OCI-LY1 (cell line): Measurements from ENCODE around the gene ADAMTSL3.

ENCODE experiments used
- H2AFZ ChIP-seq: fragments of 200-600 bp; sonication (generic), shearing (Covaris generic); 2 replicates; pipeline ENCODE4 v1.6.0; 2014; ENCODE audit warnings: antibody characterized with exemption, mild to moderate bottlenecking, low read length
- H3F3A ChIP-seq: fragments of 200-600 bp; sonication (generic), shearing (Covaris generic); 2 replicates; pipeline ENCODE4 v1.6.0; 2014; ENCODE audit warnings: mild to moderate bottlenecking, antibody characterized with exemption, low read length, moderate library complexity; ENCODE audit not compliant: insufficient read depth
- H3K27ac ChIP-seq: fragments of 200-600 bp; sonication (generic); 2 replicates; pipeline ENCODE4 v1.5.1; 2014; ENCODE audit warnings: low read length, mixed run types, mild to moderate bottlenecking, low read depth; ENCODE audit not compliant: poor library complexity, severe bottlenecking
- H3K27me3 ChIP-seq: fragments of 200-600 bp; sonication (generic); 2 replicates; pipeline ENCODE4 v1.6.0; 2014; ENCODE audit warnings: antibody characterized with exemption, mild to moderate bottlenecking, low read length, moderate library complexity; ENCODE audit not compliant: insufficient read depth
- H3K36me3 ChIP-seq: fragments of 200-600 bp; sonication (generic); 2 replicates; pipeline ENCODE4 v1.6.1; 2014; ENCODE audit warnings: mild to moderate bottlenecking, antibody characterized with exemption, low read length, moderate library complexity, mixed read lengths; ENCODE audit not compliant: insufficient read depth
- H3K4me1 ChIP-seq: fragments of 200-600 bp; sonication (generic); 2 replicates; pipeline ENCODE4 v1.5.1; 2014; ENCODE audit warnings: mild to moderate bottlenecking, low read length, moderate library complexity; ENCODE audit not compliant: insufficient read depth, severe bottlenecking
- H3K4me2 ChIP-seq: fragments of 200-600 bp; sonication (generic), shearing (Covaris generic); 2 replicates; pipeline ENCODE4 v1.6.1; 2014; ENCODE audit warnings: low read length
- H3K4me3 ChIP-seq: fragments of 200-600 bp; sonication (generic); 2 replicates; pipeline ENCODE4 v1.5.1; 2014; ENCODE audit warnings: low read length, low read depth, mild to moderate bottlenecking, mixed read lengths; ENCODE audit not compliant: poor library complexity, severe bottlenecking
- H3K79me2 ChIP-seq: fragments of 200-600 bp; shearing (Covaris generic); 2 replicates; pipeline ENCODE4 v1.6.1; 2016; ENCODE audit warnings: mixed run types, low read length, mixed read lengths; ENCODE audit not compliant: insufficient read depth
- H3K9ac ChIP-seq: fragments of 200-600 bp; sonication (generic), shearing (Covaris generic); 2 replicates; pipeline ENCODE4 v1.6.1; 2014; ENCODE audit warnings: mild to moderate bottlenecking, low read length, mixed read lengths
- H3K9me2 ChIP-seq: fragments of 200-600 bp; sonication (generic), shearing (Covaris generic); 2 replicates; pipeline ENCODE4 v1.6.1; 2014; ENCODE audit warnings: low read depth, mild to moderate bottlenecking, low read length, mixed read lengths
- H3K9me3 ChIP-seq: fragments of 200-600 bp; shearing (Covaris generic); 2 replicates; pipeline ENCODE4 v1.6.1; 2014; ENCODE audit warnings: low read length, mixed read lengths
- H4K20me1 ChIP-seq: fragments of 200-600 bp; sonication (generic), shearing (Covaris generic); 2 replicates; pipeline ENCODE4 v1.6.0; 2016; ENCODE audit warnings: mild to moderate bottlenecking, low read length; ENCODE audit not compliant: insufficient read depth
- CTCF ChIP-seq: fragments of 200-600 bp; sonication (generic), shearing (Covaris generic); IDR thresholded peaks from 2 replicates; pipeline ENCODE4 v1.5.1; 2017; ENCODE audit warnings: mild to moderate bottlenecking, antibody characterized with exemption, low read length, moderate library complexity, mixed read lengths
- EZH2 ChIP-seq: fragments of 200-600 bp; sonication (generic), shearing (Covaris generic); IDR thresholded peaks from 2 replicates; pipeline ENCODE4 v1.8.0; 2017; ENCODE audit warnings: borderline replicate concordance, mixed run types, mild to moderate bottlenecking, antibody characterized with exemption, low read length, moderate library complexity, mixed read lengths

The ADAMTSL3 gene

GRCh38 chr15:83928878-83929418 is 275.0 kb downstream of the ADAMTSL3 start:
- H2AFZ ChIP-seq, result no peak overlapping the region
- no peak overlapping the region for H3K9ac ChIP-seq
- H3K4me3 ChIP-seq, result no peak overlapping the region
- no peaks in the 10 kb centered on the region for H3K9me3 ChIP-seq
- no peaks in the 10 kb centered on the region for H3K9me2 ChIP-seq
- no peaks in the 10 kb centered on the region for H3F3A ChIP-seq
- no peak overlapping the region for H3K4me2 ChIP-seq
- no peaks in the 10 kb centered on the region for H3K36me3 ChIP-seq
- H3K4me1 ChIP-seq, result no peaks in the 10 kb centered on the region
- no peaks in the 10 kb centered on the region for H3K79me2 ChIP-seq
- H4K20me1 ChIP-seq, result no peaks in the 10 kb centered on the region
- TF ChIP-seq CTCF (no peak), EZH2 (no peak)
- H3K27me3 ChIP-seq, result no peaks in the 10 kb centered on the region
- H3K27ac ChIP-seq, result no peak overlapping the region

GRCh38 chr15:83929619-83930018 is 275.7 kb downstream of the ADAMTSL3 start:
- no peak overlapping the region for H3K9ac ChIP-seq
- 0 out of 2 replicates have a peak, but pooled peaks cover 2% of the 10 kb centered on the region for H3K9me3 ChIP-seq
- no peak overlapping the region for H3K4me2 ChIP-seq
- no peak overlapping the region for H2AFZ ChIP-seq
- H3K9me2 ChIP-seq, result no peaks in the 10 kb centered on the region
- H3F3A ChIP-seq, result no peaks in the 10 kb centered on the region
- H3K27me3 ChIP-seq, result no peaks in the 10 kb centered on the region
- H4K20me1 ChIP-seq, result no peaks in the 10 kb centered on the region
- no peak overlapping the region for H3K27ac ChIP-seq
- H3K79me2 ChIP-seq, result no peaks in the 10 kb centered on the region
- no peak overlapping the region for H3K4me3 ChIP-seq
- no peaks in the 10 kb centered on the region for H3K4me1 ChIP-seq
- no peak for TF ChIP-seq EZH2
- TF ChIP-seq CTCF, result no peak
- no peaks in the 10 kb centered on the region for H3K36me3 ChIP-seq

GRCh38 chr15:83930392-83931212 is 276.7 kb downstream of the ADAMTSL3 start:
- no peaks in the 10 kb centered on the region for H3K79me2 ChIP-seq
- no peaks in the 10 kb centered on the region for H3K4me1 ChIP-seq
- H3K9me2 ChIP-seq, result no peaks in the 10 kb centered on the region
- H3K9me3 ChIP-seq, result 0 out of 2 replicates have a peak, but pooled peaks cover 2% of the 10 kb centered on the region
- no peaks in the 10 kb centered on the region for H3K36me3 ChIP-seq
- no peak overlapping the region for H3K27ac ChIP-seq
- no peak overlapping the region for H3K9ac ChIP-seq
- no peak overlapping the region for H3K4me2 ChIP-seq
- H3K4me3 ChIP-seq, result no peak overlapping the region
- H4K20me1 ChIP-seq, result no peaks in the 10 kb centered on the region
- no peak for TF ChIP-seq CTCF
- no peak for TF ChIP-seq EZH2
- H2AFZ ChIP-seq, result no peak overlapping the region
- H3K27me3 ChIP-seq, result no peaks in the 10 kb centered on the region
- H3F3A ChIP-seq, result no peaks in the 10 kb centered on the region
